ENCODE data around the gene MYLK3. TPM values are rescaled to one million over a fixed set of nuclear protein-coding genes. Genes with fewer than 3 reads are reported as not detected.

The MYLK3 gene
- total RNA-seq, 1 experiment from 2014 or later: 0.80 TPM

DNA sequence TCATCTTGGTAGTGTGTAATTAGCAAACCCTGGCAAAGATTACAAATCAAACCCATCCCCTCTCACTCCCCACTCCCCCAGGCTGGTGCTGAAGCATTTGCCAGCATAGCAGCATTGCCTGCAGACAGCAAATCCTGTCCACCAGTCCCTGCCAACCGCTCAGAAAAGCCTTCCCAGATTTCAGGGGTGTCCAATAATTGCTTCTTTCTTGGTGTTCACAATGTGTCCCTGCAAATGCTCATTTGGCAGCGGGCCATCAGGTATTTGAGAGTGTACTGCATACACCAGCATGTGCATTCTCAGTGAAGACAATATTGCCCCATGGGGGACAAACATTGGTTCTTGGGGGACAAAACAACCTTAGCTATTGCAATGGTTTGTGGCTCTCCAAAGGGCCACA lies 30.5 kb downstream of the MYLK3 start:
- TF ChIP-seq CTCF (IDR thresholded peaks at IDR 0.05; ENCODE audit: unreplicated experiment): no peak
- Mint-ChIP-seq H3K36me3 (ENCODE audit: insufficient read depth, unreplicated experiment) (no peaks in the 10 kb centered on the region), H3K4me3 (ENCODE audit: low read depth, unreplicated experiment) (no peak overlapping the region), H3K4me1 (ENCODE audit: low read depth, unreplicated experiment) (no peaks in the 10 kb centered on the region), H3K9me3 (ENCODE audit: low read depth, unreplicated experiment) (no peaks in the 10 kb centered on the region), H3K27ac (ENCODE audit: unreplicated experiment) (no peak overlapping the region), H3K27me3 (ENCODE audit: unreplicated experiment) (no peaks in the 10 kb centered on the region)
- BruUV-seq (replicated peaks): no TSS peak
- intact Hi-C loops (cut with micrococcal nuclease; ENCODE audit: unreplicated experiment): no loop called here
- no peak for DNase-seq
- CTCF ChIA-PET: no interaction called here

- CTCF ChIA-PET: no interaction called here
- H3K4me1 Mint-ChIP-seq (ENCODE audit: low read depth, unreplicated experiment): no peaks in the 10 kb centered on the region
- H3K36me3 Mint-ChIP-seq (ENCODE audit: insufficient read depth, unreplicated experiment): no peaks in the 10 kb centered on the region
- no peak overlapping the region for H3K27ac Mint-ChIP-seq (ENCODE audit: unreplicated experiment)
- TF ChIP-seq CTCF (IDR thresholded peaks at IDR 0.05; ENCODE audit: unreplicated experiment): no peak
- H3K9me3 Mint-ChIP-seq (ENCODE audit: low read depth, unreplicated experiment): no peaks in the 10 kb centered on the region
- intact Hi-C loops (cut with micrococcal nuclease; ENCODE audit: unreplicated experiment): no loop called here
- no peaks in the 10 kb centered on the region for H3K27me3 Mint-ChIP-seq (ENCODE audit: unreplicated experiment)
- BruUV-seq (replicated peaks): no TSS peak
- DNase-seq: no peak
- H3K4me3 Mint-ChIP-seq (ENCODE audit: low read depth, unreplicated experiment): no peak overlapping the region
These were observed 32.3 kb downstream of the MYLK3 start for GRCh38 chr16:46715769-46716305.

DNA sequence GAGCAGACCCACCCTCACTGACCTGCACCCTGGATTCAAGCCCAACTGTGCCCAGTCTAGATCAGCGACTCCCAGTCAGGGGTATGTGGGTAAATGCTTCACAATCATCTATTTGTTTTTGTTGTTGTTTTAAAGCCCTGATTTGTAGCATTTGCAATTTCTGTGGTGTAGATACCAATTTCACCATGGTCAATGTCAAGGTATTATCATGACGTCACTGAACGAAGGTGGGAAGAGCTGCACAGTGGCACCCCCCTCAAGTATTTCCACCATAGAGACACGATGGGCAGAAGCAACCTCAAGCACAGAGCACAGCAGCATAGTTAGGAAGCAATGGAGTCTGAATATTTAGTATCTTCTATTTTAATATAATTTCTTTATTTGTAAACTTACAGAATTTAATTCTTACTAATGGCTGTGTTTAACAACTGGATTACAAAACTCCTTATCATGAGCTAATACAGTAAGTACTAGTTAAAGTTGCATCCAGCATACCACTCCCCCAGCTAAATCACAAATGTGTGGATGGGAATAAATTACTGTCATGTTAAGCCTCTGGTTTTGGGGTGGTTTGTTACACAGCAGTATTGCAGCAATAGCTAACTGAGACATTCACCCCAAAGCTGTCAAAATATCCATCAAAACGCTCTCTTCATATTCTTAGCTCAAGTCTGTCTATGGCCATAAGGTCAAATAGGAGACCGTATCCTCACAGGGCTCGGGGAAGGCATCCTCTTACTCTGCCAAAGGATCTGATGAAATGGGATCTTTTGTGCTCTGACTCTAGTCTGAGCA lies 33.1 kb downstream of the MYLK3 start:
- no peaks in the 10 kb centered on the region for H3K9me3 Mint-ChIP-seq (ENCODE audit: low read depth, unreplicated experiment)
- DNase-seq: no peak
- no peaks in the 10 kb centered on the region for H3K4me1 Mint-ChIP-seq (ENCODE audit: low read depth, unreplicated experiment)
- no peak overlapping the region for H3K27ac Mint-ChIP-seq (ENCODE audit: unreplicated experiment)
- H3K36me3 Mint-ChIP-seq (ENCODE audit: insufficient read depth, unreplicated experiment): no peaks in the 10 kb centered on the region
- no peaks in the 10 kb centered on the region for H3K27me3 Mint-ChIP-seq (ENCODE audit: unreplicated experiment)
- H3K4me3 Mint-ChIP-seq (ENCODE audit: low read depth, unreplicated experiment): no peak overlapping the region
- intact Hi-C loops (cut with micrococcal nuclease; ENCODE audit: unreplicated experiment): no loop called here
- TF ChIP-seq CTCF (IDR thresholded peaks at IDR 0.05; ENCODE audit: unreplicated experiment): no peak
- no TSS peak for BruUV-seq (replicated peaks)
- CTCF ChIA-PET: no interaction called here

DNA sequence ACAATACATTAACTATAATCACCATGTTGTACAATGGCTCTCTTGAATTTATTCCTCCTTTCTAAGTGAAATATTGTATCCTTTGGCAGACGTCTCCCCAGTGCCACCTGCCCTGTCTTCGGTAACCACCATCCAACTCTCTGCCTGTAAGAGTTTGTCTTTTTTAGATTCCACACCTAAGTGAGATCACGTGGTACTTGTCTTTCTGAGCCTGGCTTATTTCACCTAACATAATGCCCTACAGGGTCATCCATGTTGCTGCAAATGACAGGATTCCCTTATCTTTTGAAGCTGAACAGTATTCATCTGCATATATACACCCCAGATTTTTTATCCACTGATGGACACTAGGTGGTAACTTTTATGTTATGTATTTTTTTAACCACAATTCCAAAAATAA lies 34.5 kb downstream of the MYLK3 start:
- BruUV-seq (replicated peaks): no TSS peak
- H3K4me3 Mint-ChIP-seq (ENCODE audit: low read depth, unreplicated experiment): no peak overlapping the region
- no peak for DNase-seq
- H3K27me3 Mint-ChIP-seq (ENCODE audit: unreplicated experiment): no peaks in the 10 kb centered on the region
- intact Hi-C loops (cut with micrococcal nuclease; ENCODE audit: unreplicated experiment): no loop called here
- no peaks in the 10 kb centered on the region for H3K36me3 Mint-ChIP-seq (ENCODE audit: insufficient read depth, unreplicated experiment)
- H3K27ac Mint-ChIP-seq (ENCODE audit: unreplicated experiment): no peak overlapping the region
- no peaks in the 10 kb centered on the region for H3K4me1 Mint-ChIP-seq (ENCODE audit: low read depth, unreplicated experiment)
- TF ChIP-seq CTCF (IDR thresholded peaks at IDR 0.05; ENCODE audit: unreplicated experiment): no peak
- CTCF ChIA-PET: no interaction called here
- no peaks in the 10 kb centered on the region for H3K9me3 Mint-ChIP-seq (ENCODE audit: low read depth, unreplicated experiment)
